ENCODE measurements around the gene HSPH1. TPM values are rescaled to one million over a fixed set of nuclear protein-coding genes. Genes with fewer than 3 reads are reported as not detected.
"Not testable (repeated sequence)": the region's sequence is repeated elsewhere in the genome, so short reads cannot be mapped to it uniquely, and the experiment has no call there.

The HSPH1 gene
- total and polyA plus RNA-seq, 4 donors = 20.6 to 81.1 (median 40.3) TPM

- intact Hi-C loops (cut with DNase I) = no loop called here
Measured at GRCh38 chr13:31100721-31101120, 61.0 kb downstream of the HSPH1 start.

GRCh38 chr13:31097911-31098434 is 63.7 kb downstream of the HSPH1 start:
- H3K27me3 ChIP-seq (ENCODE audit: control insufficient read depth in 1 of 2, insufficient read depth in 2 of 2, low read length in 1 of 2); H3K27ac ChIP-seq (ENCODE audit: low read depth in 1 of 2, low read length in 2 of 2); H3K4me3 ChIP-seq (ENCODE audit: low read length in 2 of 2); intact Hi-C loops (cut with DNase I); ATAC-seq (ENCODE audit: low FRiP score); H3K36me3 ChIP-seq (ENCODE audit: control insufficient read depth in 1 of 2, insufficient read depth in 2 of 2, low read length in 1 of 2); H3K4me1 ChIP-seq (ENCODE audit: control insufficient read depth in 1 of 2, insufficient read depth in 2 of 2, low read length in 2 of 2); DNase-seq; H3K9me3 ChIP-seq (ENCODE audit: control insufficient read depth, low read length): not testable (repeated sequence)
- 52 to 55% methylated on average over 3 of the region's 3 CpGs for WGBS, 2 donors

More at GRCh38 chr13:31100721-31101120, 61.0 kb downstream of the HSPH1 start:
- Histone ChIP-seq H3K27ac (ENCODE audit: low read depth in 1 of 2, low read length in 2 of 2) (no peak overlapping the region), H3K4me1 (ENCODE audit: control insufficient read depth in 1 of 2, insufficient read depth in 2 of 2, low read length in 2 of 2) (no peaks in the 10 kb centered on the region), H3K4me3 (ENCODE audit: low read length in 2 of 2) (no peak overlapping the region), H3K9me3 (ENCODE audit: control insufficient read depth, low read length) (no peaks in the 10 kb centered on the region), H3K27me3 (ENCODE audit: control insufficient read depth in 1 of 2, insufficient read depth in 2 of 2, low read length in 1 of 2) (no peaks in the 10 kb centered on the region), H3K36me3 (ENCODE audit: control insufficient read depth in 1 of 2, insufficient read depth in 2 of 2, low read length in 1 of 2) (no peaks in the 10 kb centered on the region)
- no peak for DNase-seq
- 43 to 57% methylated on average over 7 of the region's 7 CpGs for WGBS, 2 donors
- ATAC-seq (ENCODE audit: low FRiP score) = no peak

DNA sequence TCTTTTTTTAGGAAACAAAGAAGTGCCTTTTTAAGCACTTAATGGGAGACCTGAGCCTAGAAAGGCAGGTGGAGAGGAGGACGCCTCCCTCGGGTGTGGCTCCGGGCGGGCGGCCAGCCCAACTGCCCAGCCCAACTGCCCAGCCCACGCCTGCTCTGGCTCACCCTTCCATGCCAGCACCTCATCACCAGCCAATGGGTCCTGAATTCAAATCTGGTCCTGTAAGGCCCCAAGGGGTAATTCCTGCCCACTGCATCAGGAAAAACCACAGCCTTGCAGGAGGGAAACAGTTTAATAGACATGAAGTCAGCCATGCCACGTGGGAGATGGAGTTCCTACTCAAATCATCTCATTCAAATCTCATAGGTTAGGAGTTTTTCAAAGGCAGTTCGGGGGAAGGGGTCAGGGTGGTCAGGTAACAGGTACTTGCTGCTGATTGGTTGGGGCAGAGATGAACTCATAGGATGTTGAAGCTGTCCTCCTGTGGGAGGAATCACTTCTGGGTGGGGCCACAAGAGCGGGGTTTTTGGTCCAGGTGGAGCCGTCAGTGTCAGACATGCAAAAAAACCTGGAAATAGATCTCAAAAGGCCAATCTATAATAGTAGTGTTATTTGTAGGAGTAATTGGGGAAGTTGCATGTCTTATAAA is 64.9 kb downstream of the HSPH1 start:
- Histone ChIP-seq H3K4me1 (ENCODE audit: control insufficient read depth in 1 of 2, insufficient read depth in 2 of 2, low read length in 2 of 2) (no peaks in the 10 kb centered on the region), H3K27ac (ENCODE audit: low read depth in 1 of 2, low read length in 2 of 2) (no peak overlapping the region), H3K27me3 (ENCODE audit: control insufficient read depth in 1 of 2, insufficient read depth in 2 of 2, low read length in 1 of 2) (no peaks in the 10 kb centered on the region), H3K9me3 (ENCODE audit: control insufficient read depth, low read length) (no peaks in the 10 kb centered on the region), H3K36me3 (ENCODE audit: control insufficient read depth in 1 of 2, insufficient read depth in 2 of 2, low read length in 1 of 2) (no peaks in the 10 kb centered on the region), H3K4me3 (ENCODE audit: low read length in 2 of 2) (no peak overlapping the region)
- ATAC-seq (ENCODE audit: low FRiP score) (no peak), DNase-seq (no peak)
- intact Hi-C loops (cut with DNase I) = no loop called here
- 79 to 82% methylated on average over 10 of the region's 10 CpGs for WGBS, 2 donors

GRCh38 chr13:31094331-31095015 is 67.2 kb downstream of the HSPH1 start:
- H3K27ac ChIP-seq (ENCODE audit: low read depth in 1 of 2, low read length in 2 of 2) = no peak overlapping the region
- DNase-seq (no peak), ATAC-seq (ENCODE audit: low FRiP score) (no peak)
- 86 to 93% methylated on average over 6 of the region's 6 CpGs for WGBS, 2 donors
- no peak overlapping the region for H3K4me3 ChIP-seq (ENCODE audit: low read length in 2 of 2)
- intact Hi-C loops (cut with DNase I) = no loop called here
- no peaks in the 10 kb centered on the region for H3K36me3 ChIP-seq (ENCODE audit: control insufficient read depth in 1 of 2, insufficient read depth in 2 of 2, low read length in 1 of 2)
- H3K9me3 ChIP-seq (ENCODE audit: control insufficient read depth, low read length) = no peaks in the 10 kb centered on the region
- no peaks in the 10 kb centered on the region for H3K27me3 ChIP-seq (ENCODE audit: control insufficient read depth in 1 of 2, insufficient read depth in 2 of 2, low read length in 1 of 2)
- H3K4me1 ChIP-seq (ENCODE audit: control insufficient read depth in 1 of 2, insufficient read depth in 2 of 2, low read length in 2 of 2) = no peaks in the 10 kb centered on the region

GRCh38 chr13:31093145-31093885 is 68.4 kb downstream of the HSPH1 start:
- H3K4me3 ChIP-seq (ENCODE audit: low read length in 2 of 2) = no peak overlapping the region
- intact Hi-C loops (cut with DNase I) = no loop called here
- H3K4me1 ChIP-seq (ENCODE audit: control insufficient read depth in 1 of 2, insufficient read depth in 2 of 2, low read length in 2 of 2) = no peaks in the 10 kb centered on the region
- WGBS, 2 donors = 89 to 91% methylated on average over 9 of the region's 9 CpGs
- H3K27ac ChIP-seq (ENCODE audit: low read depth in 1 of 2, low read length in 2 of 2) = no peak overlapping the region
- ATAC-seq (ENCODE audit: low FRiP score) (no peak), DNase-seq (no peak)
- no peaks in the 10 kb centered on the region for H3K27me3 ChIP-seq (ENCODE audit: control insufficient read depth in 1 of 2, insufficient read depth in 2 of 2, low read length in 1 of 2)
- H3K9me3 ChIP-seq (ENCODE audit: control insufficient read depth, low read length) = no peaks in the 10 kb centered on the region
- H3K36me3 ChIP-seq (ENCODE audit: control insufficient read depth in 1 of 2, insufficient read depth in 2 of 2, low read length in 1 of 2) = no peaks in the 10 kb centered on the region

GRCh38 chr13:31092646-31093045 is 69.1 kb downstream of the HSPH1 start:
- no peaks in the 10 kb centered on the region for H3K4me1 ChIP-seq (ENCODE audit: control insufficient read depth in 1 of 2, insufficient read depth in 2 of 2, low read length in 2 of 2)
- no peaks in the 10 kb centered on the region for H3K9me3 ChIP-seq (ENCODE audit: control insufficient read depth, low read length)
- H3K27ac ChIP-seq (ENCODE audit: low read depth in 1 of 2, low read length in 2 of 2) = no peak overlapping the region
- H3K36me3 ChIP-seq (ENCODE audit: control insufficient read depth in 1 of 2, insufficient read depth in 2 of 2, low read length in 1 of 2) = no peaks in the 10 kb centered on the region
- ATAC-seq (ENCODE audit: low FRiP score) (no peak), DNase-seq (no peak)
- 94 to 97% methylated on average over 5 of the region's 5 CpGs for WGBS, 2 donors
- no peak overlapping the region for H3K4me3 ChIP-seq (ENCODE audit: low read length in 2 of 2)
- no peaks in the 10 kb centered on the region for H3K27me3 ChIP-seq (ENCODE audit: control insufficient read depth in 1 of 2, insufficient read depth in 2 of 2, low read length in 1 of 2)
- intact Hi-C loops (cut with DNase I) = no loop called here

- ATAC-seq (ENCODE audit: low FRiP score) = no peak
Measured at GRCh38 chr13:31090961-31091624, 70.6 kb downstream of the HSPH1 start.

DNA sequence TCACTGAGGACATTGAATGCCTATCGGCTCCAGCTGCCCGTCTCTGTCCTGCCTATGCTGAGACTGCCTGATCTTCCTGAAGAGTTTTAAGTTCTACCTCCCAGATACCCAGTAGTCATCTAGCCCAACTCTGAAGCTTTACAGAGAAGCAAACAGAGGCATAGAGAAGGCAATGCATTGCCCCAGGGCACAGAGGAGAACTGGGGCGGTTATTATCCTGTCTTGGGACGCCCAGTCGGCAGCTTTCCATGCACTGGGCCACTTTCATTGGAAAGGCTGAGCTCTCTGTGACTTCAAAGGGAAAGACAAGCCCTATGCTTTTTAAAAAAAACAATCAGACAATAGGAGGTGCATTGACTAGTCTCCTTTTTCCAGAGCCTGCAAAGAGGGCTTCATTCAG is 71.6 kb downstream of the HSPH1 start:
- peaks cover 0 to 2% of the 10 kb centered on the region in 2 donors for H3K27me3 ChIP-seq (ENCODE audit: control insufficient read depth in 1 of 2, insufficient read depth in 2 of 2, low read length in 1 of 2)
- no peak overlapping the region for H3K4me3 ChIP-seq (ENCODE audit: low read length in 2 of 2)
- H3K27ac ChIP-seq (ENCODE audit: low read depth in 1 of 2, low read length in 2 of 2) = no peak overlapping the region
- ATAC-seq (ENCODE audit: low FRiP score) (no peak), DNase-seq (no peak)
- H3K36me3 ChIP-seq (ENCODE audit: control insufficient read depth in 1 of 2, insufficient read depth in 2 of 2, low read length in 1 of 2) = no peaks in the 10 kb centered on the region
- intact Hi-C loops (cut with DNase I) = no loop called here
- 84 to 95% methylated on average over 5 of the region's 5 CpGs for WGBS, 2 donors
- H3K4me1 ChIP-seq (ENCODE audit: control insufficient read depth in 1 of 2, insufficient read depth in 2 of 2, low read length in 2 of 2) = no peaks in the 10 kb centered on the region
- no peaks in the 10 kb centered on the region for H3K9me3 ChIP-seq (ENCODE audit: control insufficient read depth, low read length)

More at GRCh38 chr13:31090961-31091624, 70.6 kb downstream of the HSPH1 start:
- intact Hi-C loops (cut with DNase I) = no loop called here
- Histone ChIP-seq H3K27ac (ENCODE audit: low read depth in 1 of 2, low read length in 2 of 2) (no peak overlapping the region), H3K4me1 (ENCODE audit: control insufficient read depth in 1 of 2, insufficient read depth in 2 of 2, low read length in 2 of 2) (no peaks in the 10 kb centered on the region), H3K9me3 (ENCODE audit: control insufficient read depth, low read length) (no peaks in the 10 kb centered on the region), H3K36me3 (ENCODE audit: control insufficient read depth in 1 of 2, insufficient read depth in 2 of 2, low read length in 1 of 2) (no peaks in the 10 kb centered on the region), H3K27me3 (ENCODE audit: control insufficient read depth in 1 of 2, insufficient read depth in 2 of 2, low read length in 1 of 2) (no peaks in the 10 kb centered on the region), H3K4me3 (ENCODE audit: low read length in 2 of 2) (no peak overlapping the region)
- DNase-seq = no peak
- WGBS, 2 donors = 26 to 28% methylated on average over 16 of the region's 16 CpGs
